HCT116 (cell line): ENCODE results near the gene CD22. TPM values are rescaled to one million over a fixed set of nuclear protein-coding genes. Genes with fewer than 3 reads are reported as not detected.

ENCODE experiments used
- ATAC-seq: fragments of 200-7000 bp; cut with Tn5 transposase; 2 replicates; pipeline ENCODE4 v1.9.1; 2020; ENCODE audit warnings: mild to moderate bottlenecking, moderate library complexity
- BruUV-seq: library from RNA; stranded (reverse); fragments of 400-500 nt; replicated peaks from 2 replicates; lab custom pipeline; 2021; lab: Mats Ljungman, UMichigan
- CTCF ChIA-PET: fragments of 300-600 bp; sonication (Branson Sonifier 250); formaldehyde crosslinking; loops from one replicate; lab custom pipeline; 2021; ENCODE audit warnings: antibody characterized with exemption; lab: Charles Lee
- POLR2A ChIA-PET: fragments of 300-600, 350-600 bp; sonication (Branson Sonifier 250); formaldehyde crosslinking; loops from one replicate; lab custom pipeline; 2021; ENCODE audit warnings: antibody characterized with exemption; lab: Charles Lee
- RAD21 ChIA-PET, 2 experiments: fragments of 300-600 bp; sonication (Branson Sonifier 250); formaldehyde crosslinking; loops; one replicate each; lab custom pipeline; 2023; ENCODE audit warnings: low total read pairs in 2 of 2; ENCODE audit not compliant: uncharacterized antibody in 2 of 2, unreplicated experiment in 2 of 2, low non-redundant PET in 1 of 2; lab: Charles Lee
- DNase-seq: peaks from one replicate; pipeline ENCODE4 v3.0.0-alpha.2; 2010; ENCODE audit warnings: low read depth, low spot score
- H2AFZ ChIP-seq: fragments of 200-600 bp; shearing (Covaris generic), sonication (generic); 2 replicates; pipeline ENCODE4 v1.6.1; 2017; ENCODE audit warnings: low read depth, mixed run types, mixed read lengths, antibody characterized with exemption, low read length; ENCODE audit not compliant: poor library complexity, severe bottlenecking
- H3K27ac ChIP-seq: 2 replicates; pipeline ENCODE4 v1.5.1; 2012; ENCODE audit warnings: low read depth, low read length
- H3K27me3 ChIP-seq: fragments of 200-600 bp; sonication (generic); 2 replicates; pipeline ENCODE4 v1.6.1; 2016; ENCODE audit warnings: mixed run types, low read length, mixed read lengths; ENCODE audit not compliant: insufficient read depth
- H3K36me3 ChIP-seq, 2 experiments: fragments of 200-500 bp in 1 of 2; fragments of 200-600 bp in 1 of 2; sonication (Bioruptor generic) in 1 of 2; sonication (generic) in 1 of 2; 2 replicates each; pipeline versions ENCODE4 v1.5.1 to v1.6.1; 2014 to 2016; ENCODE audit warnings: low read length in 2 of 2, inconsistent platforms in 1 of 2, mixed read lengths in 1 of 2, mixed run types in 1 of 2; ENCODE audit not compliant: insufficient read depth in 2 of 2, control insufficient read depth in 1 of 2
- H3K4me1 ChIP-seq, 2 experiments: fragments of 200-600 bp in 1 of 2; sonication (generic) in 1 of 2; 2 replicates each; pipeline versions ENCODE4 v1.5.1 to v1.6.1; 2012 to 2017; ENCODE audit warnings: low read length in 2 of 2, inconsistent platforms in 1 of 2, mild to moderate bottlenecking in 1 of 2, mixed read lengths in 1 of 2, mixed run types in 1 of 2, moderate library complexity in 1 of 2; ENCODE audit not compliant: insufficient read depth in 2 of 2, control insufficient read depth in 1 of 2
- H3K4me2 ChIP-seq: fragments of 200-600 bp; sonication (generic); 2 replicates; pipeline ENCODE4 v1.6.1; 2017; ENCODE audit warnings: mixed run types, low read length, mixed read lengths
- H3K4me3 ChIP-seq, 2 experiments: fragments of 200-600 bp in 1 of 2; sonication (generic) in 1 of 2; replicated peaks in 1 of 2; 2 replicates each; pipeline ENCODE4 v1.5.1; 2011 to 2016; ENCODE audit warnings: low read length in 2 of 2, control low read depth in 1 of 2, low read depth in 1 of 2, mild to moderate bottlenecking in 1 of 2, mixed read lengths in 1 of 2, mixed run types in 1 of 2
- H3K79me2 ChIP-seq: fragments of 200-600 bp; sonication (generic); 2 replicates; pipeline ENCODE4 v1.6.1; 2017; ENCODE audit warnings: mild to moderate bottlenecking, mixed run types, low read length, moderate library complexity, mixed read lengths; ENCODE audit not compliant: insufficient read depth
- H3K9ac ChIP-seq: fragments of 200-600 bp; sonication (generic); 2 replicates; pipeline ENCODE4 v1.6.1; 2016; ENCODE audit warnings: low read length, mixed read lengths
- H3K9me2 ChIP-seq: fragments of 200-600 bp; sonication (generic), shearing (Covaris generic); 2 replicates; pipeline ENCODE4 v1.6.1; 2017; ENCODE audit warnings: mixed run types, mild to moderate bottlenecking, moderate library complexity; ENCODE audit not compliant: insufficient read depth
- H3K9me3 ChIP-seq, 2 experiments: fragments of 200-500 bp in 1 of 2; fragments of 200-600 bp in 1 of 2; sonication (Bioruptor generic) in 1 of 2; sonication (generic) in 1 of 2; 2 replicates each; pipeline ENCODE4 v1.6.1; 2014 to 2017; ENCODE audit warnings: low read length in 2 of 2, mixed read lengths in 2 of 2, inconsistent platforms in 1 of 2, low read depth in 1 of 2, mild to moderate bottlenecking in 1 of 2, mixed run types in 1 of 2, moderate library complexity in 1 of 2; ENCODE audit not compliant: control insufficient read depth in 1 of 2, insufficient read depth in 1 of 2
- H4K20me1 ChIP-seq: fragments of 200-600 bp; sonication (generic), shearing (Covaris generic); 2 replicates; pipeline ENCODE4 v1.6.1; 2017; ENCODE audit warnings: mixed run types, mild to moderate bottlenecking, moderate library complexity; ENCODE audit not compliant: insufficient read depth
- CBX3 ChIP-seq: IDR thresholded peaks from 2 replicates; pipeline ENCODE4 v1.6.1; 2012; ENCODE audit warnings: low read depth
- CEBPB ChIP-seq: IDR thresholded peaks from 2 replicates; pipeline ENCODE4 v1.6.1; 2012; ENCODE audit warnings: low read depth
- ELF1 ChIP-seq: IDR thresholded peaks from 2 replicates; pipeline ENCODE4 v1.6.1; 2012; ENCODE audit warnings: low read depth, borderline replicate concordance
- EZH2 ChIP-seq: fragments of 200-600 bp; sonication (generic); IDR thresholded peaks from 2 replicates; pipeline ENCODE4 v1.6.1; 2017; ENCODE audit warnings: antibody characterized with exemption, mixed run types
- EZH2phosphoT487 ChIP-seq: fragments of 200-600 bp; IDR thresholded peaks from 2 replicates; pipeline ENCODE4 v1.6.1; 2018; ENCODE audit warnings: antibody characterized with exemption, borderline replicate concordance
- JUND ChIP-seq: IDR thresholded peaks from 2 replicates; pipeline ENCODE4 v1.6.1; 2012
- MAX ChIP-seq: IDR thresholded peaks from 2 replicates; pipeline ENCODE4 v1.6.1; 2012
- POLR2A ChIP-seq: IDR thresholded peaks from 2 replicates; pipeline ENCODE4 v1.7.0; 2011; ENCODE audit warnings: borderline replicate concordance; ENCODE audit not compliant: insufficient read depth, insufficient read length; ENCODE audit errors: extremely low read depth
- SRF ChIP-seq: IDR thresholded peaks from 2 replicates; pipeline ENCODE4 v1.6.1; 2012; ENCODE audit warnings: low read depth
- YY1 ChIP-seq: IDR thresholded peaks from 2 replicates; pipeline ENCODE4 v1.6.1; 2011; ENCODE audit warnings: low read length, low read depth, moderate library complexity, mild to moderate bottlenecking; ENCODE audit not compliant: insufficient replicate concordance; ENCODE audit errors: extremely low read depth
- ZBTB33 ChIP-seq: IDR thresholded peaks from 2 replicates; pipeline ENCODE4 v1.6.1; 2011; ENCODE audit warnings: mild to moderate bottlenecking, low read length, moderate library complexity; ENCODE audit not compliant: insufficient replicate concordance; ENCODE audit errors: extremely low read depth
- intact Hi-C: fragments of 100-400 bp; cut with micrococcal nuclease; formaldehyde crosslinking; loops from 2 replicates; pipeline ENCODE4 v1.10.0; 2022
- total RNA-seq: library from RNA; stranded (reverse); gene quantifications from one replicate; pipeline ENCODE4 v1.2.1, GENCODE V29; 2021; ENCODE audit not compliant: unreplicated experiment

CD22 gene
- total RNA-seq, 1 experiment from 2014 or later = 7.0 TPM

DNA sequence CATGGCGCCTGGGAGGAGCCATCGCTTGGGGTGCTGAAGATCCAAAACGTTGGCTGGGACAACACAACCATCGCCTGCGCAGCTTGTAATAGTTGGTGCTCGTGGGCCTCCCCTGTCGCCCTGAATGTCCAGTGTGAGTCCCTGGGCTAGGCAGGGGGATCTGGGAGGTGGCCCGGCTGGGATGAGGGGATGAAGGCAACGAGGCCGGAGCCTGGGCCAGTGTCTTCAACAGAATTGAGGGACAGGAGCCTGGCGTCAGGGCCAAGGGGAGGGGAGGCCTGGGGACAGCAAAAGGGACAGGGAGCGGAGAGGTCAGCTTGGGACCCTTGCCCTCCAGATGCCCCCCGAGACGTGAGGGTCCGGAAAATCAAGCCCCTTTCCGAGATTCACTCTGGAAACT lies 12.0 kb downstream of the CD22 start:
- H3K4me1 ChIP-seq = no peaks in the 10 kb centered on the region
- no peaks in the 10 kb centered on the region for H4K20me1 ChIP-seq
- ChIA-PET POLR2A (no interaction called here), CTCF (no interaction called here), RAD21 (no interaction called here)
- H3K79me2 ChIP-seq = no peaks in the 10 kb centered on the region
- H3K9ac ChIP-seq = no peak overlapping the region
- no peak overlapping the region for H2AFZ ChIP-seq
- H3K27me3 ChIP-seq = no peaks in the 10 kb centered on the region
- DNase-seq (no peak), ATAC-seq (no peak)
- no TSS peak for BruUV-seq
- no peaks in the 10 kb centered on the region for H3K9me3 ChIP-seq
- intact Hi-C loops = no loop called here
- no peaks in the 10 kb centered on the region for H3K36me3 ChIP-seq
- no peaks in the 10 kb centered on the region for H3K9me2 ChIP-seq
- H3K27ac ChIP-seq = no peak overlapping the region
- TF ChIP-seq CBX3 (no peak), JUND (no peak), MAX (no peak), POLR2A (no peak), ELF1 (no peak), YY1 (no peak), EZH2 (no peak), CEBPB (no peak), ZBTB33 (no peak), SRF (no peak), EZH2phosphoT487 (no peak)
- H3K4me2 ChIP-seq = no peak overlapping the region
- H3K4me3 ChIP-seq = no peak overlapping the region
